GM18873 (cell line): ENCODE measurements around the gene EPB41L1.

ENCODE experiments used
- ATAC-seq: cut with Tn5 transposase; IDR thresholded peaks from one replicate; pipeline ENCODE4 v1.9.1; 2021; ENCODE audit warnings: mild to moderate bottlenecking, moderate library complexity, moderate number of reproducible peaks; ENCODE audit not compliant: unreplicated experiment, low FRiP score

Gene EPB41L1

DNA sequence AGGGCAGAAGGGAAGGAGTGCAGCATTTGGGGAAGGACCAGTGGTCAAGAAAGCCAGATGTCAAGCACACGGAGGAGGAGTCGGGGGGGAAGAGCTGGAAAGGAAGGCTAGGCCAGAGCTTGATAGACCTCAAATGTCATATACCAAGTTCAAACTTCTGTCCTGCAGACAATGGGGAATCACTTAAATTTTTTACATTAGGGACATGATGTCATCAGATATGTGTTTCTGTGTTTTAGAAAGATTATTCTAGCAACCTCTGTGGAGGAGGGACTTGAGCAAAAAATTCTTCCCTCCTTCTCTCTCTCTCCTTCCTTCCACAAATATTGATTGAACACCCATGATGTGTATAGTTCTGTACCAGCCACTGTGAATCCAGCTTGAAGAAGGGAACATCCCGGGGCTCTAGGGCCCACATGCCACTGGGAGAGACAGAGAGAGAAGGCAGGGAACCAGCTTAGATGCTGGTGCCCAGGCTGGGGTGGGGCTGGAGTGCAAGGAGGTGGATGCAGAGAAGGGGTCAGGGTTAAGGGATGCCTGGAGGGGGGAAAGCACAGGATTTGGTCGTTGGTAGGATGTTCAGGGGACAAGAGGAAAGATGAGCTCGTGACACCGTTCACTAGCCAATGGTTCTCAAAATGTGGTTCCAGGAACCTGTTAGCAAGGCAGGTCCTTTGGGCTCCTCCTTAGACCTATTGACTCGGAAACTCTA, 61.9 kb downstream of the EPB41L1 start:
- ATAC-seq = no peak

GRCh38 chr20:36217226-36217625, 62.7 kb downstream of the EPB41L1 start:
- ATAC-seq = no peak

DNA sequence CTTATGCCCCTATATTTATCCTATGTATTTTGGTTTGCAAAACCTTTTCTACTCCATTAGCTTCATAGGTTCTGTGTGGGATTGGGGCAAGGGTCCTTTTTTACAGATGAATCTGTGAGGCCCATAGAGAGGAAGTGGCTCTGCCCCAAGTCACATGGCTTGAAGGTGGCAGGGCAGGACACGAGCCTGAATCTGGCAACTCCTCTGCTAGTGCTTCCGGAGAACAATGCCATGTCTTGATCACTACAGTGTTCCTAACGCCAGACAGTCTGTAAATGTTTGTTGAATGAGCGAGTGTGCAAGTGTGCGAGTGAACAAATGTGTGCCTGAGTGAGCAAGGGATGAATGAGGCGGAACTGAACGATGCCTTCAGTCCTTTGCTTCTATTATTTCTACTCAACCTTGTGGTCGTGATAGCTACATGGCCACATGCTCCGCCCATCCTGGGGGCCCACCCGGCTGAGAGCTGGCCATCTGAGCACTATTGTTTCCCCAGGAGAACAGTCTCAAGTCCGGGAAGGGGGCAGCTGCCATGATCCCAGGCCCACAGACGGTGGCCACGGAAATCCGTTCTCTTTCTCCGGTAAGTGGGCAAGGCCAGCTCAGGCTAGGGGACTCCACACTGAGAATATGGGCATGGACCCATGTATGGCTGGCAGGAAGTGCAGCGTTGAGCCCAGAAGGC, 64.0 kb downstream of the EPB41L1 start:
- no peak for ATAC-seq

DNA sequence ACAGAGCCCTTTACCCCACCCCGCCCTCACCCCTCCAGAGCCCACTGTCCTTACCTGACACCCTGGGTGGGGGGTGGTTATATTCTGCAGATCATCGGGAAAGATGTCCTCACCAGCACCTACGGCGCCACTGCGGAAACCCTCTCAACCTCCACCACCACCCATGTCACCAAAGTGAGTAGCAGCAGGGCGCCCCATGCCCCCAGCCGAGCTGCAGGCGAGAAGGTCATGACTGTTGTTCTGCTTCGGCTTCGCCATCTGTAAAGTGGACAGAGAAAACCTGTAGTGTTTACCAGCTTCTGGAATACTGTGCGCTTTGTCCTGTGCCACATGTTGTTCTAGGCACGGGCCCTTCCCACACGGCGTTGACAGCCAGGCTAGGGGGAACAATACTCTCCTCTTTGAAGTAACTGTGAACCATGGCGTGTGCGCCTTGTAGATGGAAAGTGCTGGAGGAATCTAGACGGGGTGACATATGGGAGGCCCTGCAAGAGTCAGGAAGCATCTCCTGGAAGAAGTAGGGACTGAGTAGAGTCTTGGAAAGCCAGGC, 65.2 kb downstream of the EPB41L1 start:
- no peak for ATAC-seq

- no peak for ATAC-seq
These were observed 71.1 kb downstream of the EPB41L1 start for GRCh38 chr20:36225666-36226065.

GRCh38 chr20:36228770-36229169, 74.2 kb downstream of the EPB41L1 start:
- ATAC-seq = no peak

GRCh38 chr20:36230019-36230418, 75.5 kb downstream of the EPB41L1 start:
- no peak for ATAC-seq

GRCh38 chr20:36231331-36231730, 76.8 kb downstream of the EPB41L1 start:
- no peak for ATAC-seq

DNA sequence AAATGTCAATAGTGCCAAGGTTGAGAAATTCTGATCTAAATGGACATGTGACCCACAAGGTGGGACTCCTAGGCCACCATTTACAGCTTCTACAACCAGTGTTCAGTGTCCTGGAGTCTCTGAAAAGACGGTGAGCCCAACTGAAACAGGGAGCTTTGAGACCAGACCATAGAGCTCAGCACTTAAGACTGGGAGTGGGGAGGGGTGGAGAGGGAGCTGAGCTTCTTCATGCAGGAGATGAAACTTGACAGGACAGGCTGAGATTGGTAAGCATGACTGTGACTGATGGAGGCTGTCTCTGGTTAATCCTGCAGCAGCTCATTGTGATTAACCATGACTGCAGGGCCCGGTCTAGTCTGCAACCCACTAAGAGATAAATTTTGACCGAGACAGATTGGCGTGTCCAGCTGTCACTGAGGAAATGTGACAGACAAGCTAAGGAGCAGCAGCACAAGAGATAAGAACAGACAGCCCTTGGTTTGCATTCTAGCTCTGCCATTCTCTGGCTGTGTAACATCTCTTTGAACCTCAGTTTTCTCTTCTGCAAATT, 80.3 kb downstream of the EPB41L1 start:
- ATAC-seq = no peak

DNA sequence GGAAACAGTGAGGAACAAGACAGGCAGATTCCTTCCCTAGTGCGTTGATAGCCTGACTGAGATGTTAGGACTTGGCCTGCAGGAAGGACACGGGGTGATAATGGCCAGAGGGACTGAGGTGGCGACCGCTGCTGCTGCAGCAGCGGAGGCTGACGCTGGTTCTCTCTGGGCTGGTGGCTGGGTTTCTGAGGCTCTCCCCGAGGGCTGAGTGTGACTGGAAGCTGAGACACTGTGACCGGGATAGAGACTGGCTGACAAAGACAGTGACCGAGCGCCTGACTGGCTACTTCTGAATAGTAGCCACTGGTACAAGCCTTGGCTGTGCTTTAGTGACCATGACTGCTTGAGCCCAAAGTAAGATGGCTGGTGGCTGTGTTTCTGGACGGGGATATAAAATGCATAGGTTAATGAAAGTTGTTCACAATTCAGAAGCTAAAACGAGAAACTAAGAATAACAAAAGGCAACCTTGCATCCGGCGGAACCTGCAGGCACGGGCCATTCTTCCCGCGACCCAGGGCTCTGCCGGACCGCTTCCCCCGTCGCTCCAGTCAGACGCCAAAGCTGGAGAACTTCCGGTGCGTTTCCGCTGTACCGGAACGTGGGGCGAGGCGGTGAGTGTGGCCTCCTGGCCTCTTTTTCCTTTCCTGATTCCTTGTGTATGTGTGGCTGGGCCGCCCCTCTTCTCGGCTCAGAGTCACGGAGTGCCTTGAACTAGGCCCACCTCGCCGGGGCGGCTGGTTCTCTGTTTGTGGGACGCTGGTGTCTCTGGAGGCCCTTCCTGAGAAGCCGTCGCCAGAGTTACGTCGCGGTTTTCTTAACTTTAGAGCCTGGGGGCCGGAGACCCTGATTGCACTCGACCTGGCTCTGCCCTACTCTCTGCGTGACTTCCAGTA, 81.6 kb downstream of the EPB41L1 start, which contains the start of gene AAR2:
TSS of gene AAR2 (plus strand) at position 587 of the 894 bp plus-strand sequence. CDS start 3,391 bp downstream, outside the sequence.
- ATAC-seq = no peak

- no peak for ATAC-seq
These were observed 82.2 kb downstream of the EPB41L1 start for GRCh38 chr20:36236786-36237121.

- no peak for ATAC-seq
These were observed 82.9 kb downstream of the EPB41L1 start for GRCh38 chr20:36237477-36237876.

- no peak for ATAC-seq
These were observed 83.6 kb downstream of the EPB41L1 start for GRCh38 chr20:36238153-36238552.

GRCh38 chr20:36238760-36239159, 84.2 kb downstream of the EPB41L1 start:
- no peak for ATAC-seq

GRCh38 chr20:36240076-36240475, 85.5 kb downstream of the EPB41L1 start:
- no peak for ATAC-seq

DNA sequence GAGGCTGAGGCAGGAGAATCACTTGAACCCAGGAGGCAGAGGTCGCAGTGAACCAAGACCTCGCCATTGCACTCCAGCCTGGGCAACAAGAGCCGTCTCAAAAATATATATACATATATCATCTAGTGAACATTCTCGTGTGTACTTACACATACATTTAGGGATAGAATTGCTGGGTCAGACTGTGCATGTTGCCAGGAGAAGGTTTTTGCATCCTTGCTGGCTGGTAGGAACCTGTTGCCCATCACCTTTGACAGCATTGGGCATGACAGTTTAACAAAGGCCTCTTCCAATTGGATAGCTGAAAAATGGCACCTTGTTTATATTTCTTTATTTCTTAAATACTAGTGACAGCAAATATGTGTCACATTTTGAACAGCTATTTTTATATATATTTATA, 87.1 kb downstream of the EPB41L1 start:
- ATAC-seq = no peak

DNA sequence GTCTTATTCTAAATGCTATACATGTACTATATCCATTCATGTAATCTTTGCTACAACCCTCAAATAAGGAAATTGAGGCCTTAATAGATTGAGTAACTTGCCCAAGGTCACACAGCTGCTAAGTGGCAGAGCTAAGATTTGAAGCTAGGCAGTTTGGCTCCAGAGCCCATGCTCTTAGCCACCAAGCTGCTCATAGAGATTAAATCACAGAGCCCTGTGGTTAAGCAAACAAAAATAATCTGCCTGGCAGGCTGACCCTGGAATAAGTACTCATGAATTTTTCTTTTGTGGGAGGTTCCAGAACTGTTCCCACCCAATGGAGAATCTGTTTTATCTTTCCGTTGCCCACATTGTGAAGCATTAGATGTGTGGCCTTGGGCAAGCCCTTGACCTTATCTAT, 89.2 kb downstream of the EPB41L1 start:
- ATAC-seq = no peak

- ATAC-seq = no peak
These were observed 91.9 kb downstream of the EPB41L1 start for GRCh38 chr20:36246401-36246800.

- no peak for ATAC-seq
These were observed 94.3 kb downstream of the EPB41L1 start for GRCh38 chr20:36248836-36249235.

DNA sequence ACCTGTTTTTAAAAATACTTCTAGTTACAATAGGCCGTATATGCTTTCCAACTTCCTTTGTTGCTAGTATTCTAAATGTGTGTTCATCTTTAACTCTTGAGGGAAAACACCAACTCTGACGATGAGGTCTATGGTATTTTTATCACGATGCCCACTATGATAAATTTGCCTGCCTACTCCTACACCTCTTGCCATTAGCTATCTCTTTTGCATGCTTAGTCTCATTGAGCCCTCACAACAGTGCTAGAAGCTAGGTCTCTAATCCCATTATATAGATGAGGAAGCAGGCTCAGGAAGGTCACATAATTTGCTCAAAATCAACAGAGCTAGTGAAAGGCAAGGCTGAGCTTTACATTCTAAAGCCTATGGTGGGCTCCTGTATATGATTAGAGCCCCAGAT, 94.9 kb downstream of the EPB41L1 start:
- no peak for ATAC-seq

DNA sequence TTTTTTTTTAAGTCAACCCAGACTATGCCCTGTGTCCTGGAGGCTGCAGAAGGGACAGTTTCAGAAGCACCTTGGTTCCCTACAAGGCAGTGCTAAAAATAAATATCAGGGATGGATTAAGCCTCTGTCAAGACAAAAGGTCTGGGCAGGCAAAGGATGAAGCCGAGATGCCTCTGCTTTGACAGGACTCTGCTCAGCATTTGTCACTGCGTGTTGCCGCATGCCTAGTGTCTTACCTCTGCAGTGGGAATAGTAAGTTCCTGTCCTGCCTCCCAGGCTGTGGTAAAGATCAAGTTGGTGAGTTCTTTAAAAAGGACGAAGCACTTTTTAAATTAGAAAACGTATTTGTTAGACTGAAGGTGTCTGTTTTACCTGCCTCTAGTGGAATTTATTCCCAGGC, 96.9 kb downstream of the EPB41L1 start:
- ATAC-seq = no peak
